NCI-H2196 (cell line): Measurements from ENCODE around the gene RYR3.

ENCODE experiments used
- DNase-seq: peaks from one replicate; lab custom pipeline; 2025; ENCODE audit not compliant: unreplicated experiment; lab: John Stamatoyannopoulos, UW

RYR3 gene

GRCh38 chr15:33380406-33380805 is 69.6 kb downstream of the RYR3 start:
- no peak for DNase-seq

DNA sequence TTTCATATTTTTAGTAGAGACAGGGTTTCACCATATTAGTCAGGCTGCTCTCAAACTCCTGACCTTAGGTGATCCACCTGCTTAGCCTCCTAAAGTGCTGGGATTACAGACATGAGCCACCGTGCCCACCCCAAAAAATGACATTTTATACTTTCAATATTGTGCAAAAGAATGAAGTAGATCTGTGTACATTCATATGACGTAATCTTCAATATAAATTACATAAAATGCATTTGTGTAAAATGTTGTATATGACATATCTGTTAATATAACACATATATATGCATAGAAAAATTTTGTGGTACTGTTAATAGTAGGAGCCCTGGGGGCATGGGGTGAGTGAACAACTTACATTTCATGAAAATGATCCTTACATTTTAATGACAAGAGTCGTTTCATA is 71.7 kb downstream of the RYR3 start:
- no peak for DNase-seq

- DNase-seq: no peak
Measured at GRCh38 chr15:33384307-33384706, 73.5 kb downstream of the RYR3 start.

- no peak for DNase-seq
Measured at GRCh38 chr15:33392453-33392852, 81.7 kb downstream of the RYR3 start.

DNA sequence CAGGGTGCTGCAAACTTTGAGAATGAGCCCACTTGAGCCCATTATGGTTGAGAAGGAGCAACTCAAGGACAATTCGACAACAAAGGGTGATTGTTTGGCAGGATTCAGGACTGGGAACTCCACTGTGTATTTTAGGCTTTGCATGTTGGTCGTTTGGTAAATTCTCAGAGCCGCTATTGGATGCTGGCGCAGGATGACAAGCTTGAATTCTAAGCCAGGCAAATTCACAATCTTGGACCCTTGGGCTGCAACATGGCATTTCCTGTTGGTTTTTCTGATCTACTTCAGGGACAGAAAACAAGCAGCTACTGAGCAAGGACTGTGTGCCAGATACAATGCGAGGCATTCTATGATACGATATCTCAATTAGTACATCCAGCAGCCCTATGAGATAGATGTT is 82.8 kb downstream of the RYR3 start:
- no peak for DNase-seq

- DNase-seq: no peak
Measured at GRCh38 chr15:33395321-33395720, 84.6 kb downstream of the RYR3 start.

DNA sequence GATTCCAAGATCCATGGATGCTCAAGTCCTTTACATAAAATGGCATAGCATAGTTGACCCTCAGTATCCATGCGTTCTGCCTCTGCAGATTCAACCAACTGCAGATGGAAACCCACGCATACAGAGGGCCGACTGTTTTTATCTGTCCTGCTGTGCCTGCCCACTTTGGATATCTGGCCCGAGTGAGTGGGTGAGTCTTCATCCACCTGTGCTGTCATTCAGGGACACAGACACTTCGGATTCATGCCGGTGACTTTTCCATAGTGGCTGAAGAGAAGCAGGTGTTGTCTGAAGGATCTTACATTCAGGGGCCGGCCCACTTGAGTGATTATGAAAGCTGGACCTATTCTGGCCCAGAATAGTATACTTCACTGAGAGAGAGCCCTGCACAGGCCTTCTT is 85.1 kb downstream of the RYR3 start:
- no peak for DNase-seq

DNA sequence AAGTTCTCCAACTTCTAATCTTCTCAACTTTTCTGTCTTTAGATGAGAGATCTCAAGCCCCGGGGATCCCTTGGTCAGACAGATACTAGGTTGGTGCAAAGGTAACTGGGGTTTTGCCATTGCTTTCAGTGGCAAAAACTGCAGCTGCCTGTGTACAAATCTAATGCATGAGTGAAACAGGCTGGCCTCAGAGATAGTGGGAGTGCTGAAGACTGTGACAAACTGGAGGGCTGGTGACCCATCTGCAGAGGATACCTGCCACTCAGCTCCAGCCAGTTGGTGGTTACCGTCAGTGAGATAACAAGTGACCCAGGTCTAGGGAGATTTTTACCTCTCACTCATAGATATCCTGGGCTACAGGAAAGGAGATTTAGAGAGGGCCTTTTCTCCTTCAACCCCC is 85.7 kb downstream of the RYR3 start:
- no peak for DNase-seq

- no peak for DNase-seq
Measured at GRCh38 chr15:33398555-33398954, 87.8 kb downstream of the RYR3 start.

DNA sequence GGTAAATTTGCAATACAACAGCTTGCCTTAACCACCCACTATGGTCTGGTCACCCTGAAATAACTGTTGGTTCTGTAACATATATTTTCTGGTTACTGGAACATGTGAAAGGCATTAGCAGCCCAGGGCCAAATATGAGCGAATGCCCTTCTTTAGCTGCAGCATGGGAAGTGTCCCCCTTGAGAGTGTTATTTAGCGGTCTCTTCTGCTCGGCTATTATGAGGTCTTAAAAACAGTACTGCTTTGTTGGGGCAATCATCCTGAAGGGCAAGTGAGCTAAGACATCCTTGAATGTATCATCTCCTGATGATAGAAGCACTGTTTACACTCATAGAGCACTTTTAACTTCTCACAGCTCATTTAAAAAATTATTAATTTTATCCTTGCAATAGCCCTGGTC is 90.2 kb downstream of the RYR3 start:
- DNase-seq: no peak

GRCh38 chr15:33402600-33402999 is 91.8 kb downstream of the RYR3 start:
- no peak for DNase-seq

- no peak for DNase-seq
Measured at GRCh38 chr15:33405096-33405495, 94.3 kb downstream of the RYR3 start.

DNA sequence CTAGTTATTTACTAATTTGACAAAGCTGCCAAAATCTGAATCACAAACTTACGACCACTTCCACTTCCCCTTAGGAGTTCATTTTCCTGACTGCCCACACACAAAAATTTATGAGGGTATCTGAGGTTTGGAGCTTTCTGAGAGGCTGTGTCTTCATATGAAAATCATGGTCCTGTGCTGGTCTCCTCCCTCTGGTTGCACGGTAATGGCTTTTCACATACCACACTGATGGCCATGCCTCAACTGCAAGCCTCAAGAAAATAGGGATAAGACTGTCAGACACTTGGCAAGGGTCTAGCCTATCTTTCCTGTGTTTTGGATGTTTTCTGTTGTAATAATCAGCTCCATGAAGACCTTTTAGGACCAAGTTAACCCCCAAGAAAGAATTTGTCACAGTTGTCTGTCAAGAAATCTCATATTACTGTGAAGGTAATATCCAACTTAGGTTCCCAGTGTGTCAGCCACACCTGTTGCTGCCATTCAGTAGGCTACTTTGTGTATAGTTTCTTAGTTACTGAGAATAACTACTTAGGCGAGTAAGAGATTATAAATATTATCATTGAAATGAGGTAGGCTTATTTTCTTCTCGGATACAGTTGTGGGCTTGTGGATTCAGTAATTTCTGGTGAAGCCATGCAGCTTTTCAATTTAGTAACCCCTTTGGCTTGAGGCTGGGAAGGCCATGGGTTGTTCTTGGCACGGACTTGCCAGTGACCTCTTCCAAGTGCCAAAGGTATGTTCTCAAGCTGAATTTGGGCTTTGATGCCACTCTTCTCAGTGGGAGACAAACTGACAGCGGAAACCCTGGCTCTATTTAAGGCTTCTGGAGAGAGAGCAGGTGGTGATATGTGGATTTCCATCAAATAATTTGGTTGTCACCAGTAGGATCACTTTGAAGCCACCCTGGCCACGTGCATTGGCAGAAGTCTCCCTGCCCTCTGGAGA is 101.1 kb downstream of the RYR3 start:
- no peak for DNase-seq

DNA sequence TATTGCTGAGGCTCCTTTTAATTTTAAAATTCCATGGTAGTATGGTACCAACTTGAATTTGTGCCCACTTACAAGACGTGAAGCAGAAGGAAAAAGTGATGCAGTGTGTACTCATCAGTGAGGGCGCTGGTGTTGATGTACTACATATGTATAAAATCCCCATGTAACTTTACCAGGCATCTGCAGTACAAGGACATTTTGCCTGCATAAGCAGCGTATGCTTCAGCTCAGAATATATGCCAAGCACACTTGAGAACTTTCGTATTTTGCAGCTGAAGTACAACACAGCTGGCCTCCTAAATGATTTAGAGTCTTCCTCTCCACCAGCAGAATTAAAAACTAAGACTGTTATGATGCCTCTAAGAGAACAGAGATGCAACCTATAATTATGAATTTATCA is 108.9 kb downstream of the RYR3 start:
- DNase-seq: no peak

- no peak for DNase-seq
Measured at GRCh38 chr15:33424025-33424424, 113.3 kb downstream of the RYR3 start.

DNA sequence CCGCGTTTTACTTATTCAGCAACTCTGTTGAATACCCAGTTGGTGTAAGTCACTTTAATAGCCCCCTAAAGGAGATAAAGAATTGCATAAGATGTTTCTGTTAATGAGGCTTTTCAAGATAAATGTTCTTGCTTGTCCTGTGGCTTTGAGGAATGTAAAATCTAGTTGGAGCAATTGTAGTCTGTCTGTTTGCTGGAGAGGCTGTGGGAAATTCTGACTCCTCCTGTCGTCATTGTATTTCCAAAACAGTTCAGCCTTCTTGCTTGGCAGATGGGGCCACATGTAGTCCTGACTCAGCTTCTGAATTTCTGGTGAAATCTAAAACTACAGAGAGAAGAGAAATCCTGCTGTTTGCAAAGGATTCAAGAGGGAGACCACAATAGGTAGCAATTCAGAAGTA is 114.4 kb downstream of the RYR3 start:
- DNase-seq: no peak

- no peak for DNase-seq
Measured at GRCh38 chr15:33430577-33430976, 119.8 kb downstream of the RYR3 start.

- no peak for DNase-seq
Measured at GRCh38 chr15:33433821-33434220, 123.1 kb downstream of the RYR3 start.

- DNase-seq: no peak
Measured at GRCh38 chr15:33438396-33438795, 127.6 kb downstream of the RYR3 start.

DNA sequence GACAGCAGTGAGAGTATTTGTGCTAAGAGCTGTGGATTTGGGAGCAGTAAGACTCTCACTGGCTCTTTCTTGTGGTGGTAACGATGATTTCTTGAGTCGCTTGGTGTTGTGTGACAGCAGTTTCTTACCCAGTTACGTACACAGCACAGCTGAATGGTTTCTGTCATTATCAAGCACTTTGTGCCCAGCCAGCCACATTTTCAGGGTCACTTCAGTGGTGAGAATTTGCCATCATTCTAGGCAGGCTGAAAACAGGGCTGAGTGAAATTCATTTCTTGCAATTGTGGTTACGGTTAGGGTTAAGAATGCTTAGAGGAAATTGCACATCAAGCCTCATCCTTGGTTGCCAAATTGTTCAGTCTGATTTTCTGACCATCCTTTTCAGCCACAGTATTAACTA is 130.1 kb downstream of the RYR3 start:
- no peak for DNase-seq

DNA sequence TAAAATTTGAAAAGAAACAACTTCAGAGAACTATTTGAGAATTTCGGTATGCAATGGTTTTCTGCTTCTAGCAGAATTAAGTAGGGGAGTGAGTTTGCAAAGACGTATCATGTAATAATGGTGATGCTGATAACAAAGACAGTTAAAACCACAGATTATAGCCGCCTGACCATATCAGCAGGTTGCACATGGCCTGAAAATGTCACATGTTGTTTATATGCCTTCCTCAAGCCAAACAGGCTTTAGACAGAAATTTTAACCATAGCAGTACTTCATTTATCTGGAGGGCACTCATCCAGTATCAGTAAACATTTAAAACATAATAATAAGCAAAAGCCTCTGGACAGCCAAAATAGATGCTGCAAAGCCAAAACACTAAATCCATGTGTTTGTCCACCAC is 131.7 kb downstream of the RYR3 start:
- DNase-seq: no peak

- DNase-seq: no peak
Measured at GRCh38 chr15:33443708-33444107, 132.9 kb downstream of the RYR3 start.

DNA sequence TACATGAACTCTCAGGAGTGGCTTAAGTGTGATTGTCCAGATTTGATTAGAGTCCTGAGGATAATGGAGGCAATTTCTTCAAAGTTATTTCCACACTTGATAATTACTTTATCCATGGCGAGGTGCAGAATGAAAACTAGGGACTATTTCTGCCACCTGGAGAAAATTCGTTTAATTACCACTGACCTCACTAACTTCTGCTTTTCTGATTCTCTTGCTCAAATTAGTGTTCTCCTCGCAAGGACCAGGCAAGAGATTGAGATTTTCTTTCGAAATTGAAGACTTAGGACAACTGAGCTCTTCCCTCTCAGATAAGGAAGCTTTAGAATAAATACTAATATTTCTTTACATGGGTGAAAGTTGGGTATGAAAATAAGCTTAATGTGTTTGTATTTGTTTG is 135.2 kb downstream of the RYR3 start:
- no peak for DNase-seq
